Measurements from ENCODE around the gene CFP. TPM values are rescaled to one million over a fixed set of nuclear protein-coding genes. Genes with fewer than 3 reads are reported as not detected.

The CFP gene
- total RNA-seq, 2 experiments from 2014 or later, result 2.7 to 4.0 TPM

DNA sequence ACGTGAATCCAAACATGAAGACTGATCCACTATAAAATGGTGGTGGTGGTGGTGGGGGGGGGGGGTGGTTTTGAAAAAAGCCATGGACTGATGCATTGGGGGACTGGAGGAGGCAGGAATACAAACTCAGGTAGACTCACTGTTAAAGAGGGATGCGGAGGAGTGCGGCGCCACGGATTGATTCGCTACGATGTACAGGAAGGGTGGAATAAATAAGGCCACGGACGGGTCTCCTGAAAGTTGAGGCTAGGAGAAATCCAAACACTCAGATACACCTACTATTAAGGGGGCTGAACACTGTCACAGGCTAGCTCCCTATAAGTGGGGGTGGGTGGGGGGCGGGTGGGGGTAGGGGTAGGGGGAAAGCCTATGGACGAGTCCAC is 20.0 kb upstream of the CFP start:
- DNase-seq (no peak), ATAC-seq (no peak)
- Mint-ChIP-seq H3K9me3 (ENCODE audit: low read depth) (no peaks in the 10 kb centered on the region), H3K36me3 (peaks cover 44% of the 10 kb centered on the region), H3K4me3 (peak overlapping the region; percentile 87), H3K4me1 (peaks cover 47% of the 10 kb centered on the region), H3K27me3 (no peaks in the 10 kb centered on the region), H3K27ac (peak overlapping the region; percentile 92)
- CTCF ChIA-PET, result no interaction called here

- no peak for ATAC-seq
- peaks cover 43% of the 10 kb centered on the region for H3K36me3 Mint-ChIP-seq
- H3K4me3 Mint-ChIP-seq, result peak overlapping the region; percentile 87
- no peaks in the 10 kb centered on the region for H3K9me3 Mint-ChIP-seq (ENCODE audit: low read depth)
- no peak for DNase-seq
- H3K27me3 Mint-ChIP-seq, result no peaks in the 10 kb centered on the region
- peak overlapping the region; percentile 92 for H3K27ac Mint-ChIP-seq
- peaks cover 52% of the 10 kb centered on the region for H3K4me1 Mint-ChIP-seq
- CTCF ChIA-PET, result no interaction called here
Measured at GRCh38 chrX:47649271-47649670, 19.5 kb upstream of the CFP start.

DNA sequence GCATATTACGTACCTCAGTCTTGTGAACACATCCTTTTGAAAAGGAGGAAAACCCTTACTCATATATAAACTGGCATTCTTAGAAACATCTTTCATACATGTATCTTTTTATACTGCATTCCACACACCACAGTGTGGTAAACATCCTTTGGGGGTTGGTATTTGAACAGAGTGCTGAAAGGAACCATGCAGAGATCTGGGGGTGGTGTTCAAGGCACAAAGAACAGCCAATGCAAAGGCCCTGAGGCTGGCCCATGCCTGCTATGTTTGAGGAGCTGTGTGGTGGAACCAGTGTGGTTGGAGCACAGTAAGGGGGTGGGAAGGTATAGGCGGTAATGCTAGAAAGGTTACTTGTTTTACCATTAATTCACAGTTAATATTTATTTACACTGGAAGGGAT is 18.6 kb upstream of the CFP start:
- CTCF ChIA-PET, result interaction anchor here (0.6 kb wide), 1 partner anchor 87 kb away, joined by 3 read pairs; no protein-coding TSS in a partner anchor
- DNase-seq (no peak), ATAC-seq (no peak)
- Mint-ChIP-seq H3K9me3 (ENCODE audit: low read depth) (no peaks in the 10 kb centered on the region), H3K4me1 (peaks cover 53% of the 10 kb centered on the region), H3K36me3 (peaks cover 42% of the 10 kb centered on the region), H3K4me3 (peak overlapping the region; percentile 87), H3K27ac (peak overlapping the region; percentile 92), H3K27me3 (no peaks in the 10 kb centered on the region)

DNA sequence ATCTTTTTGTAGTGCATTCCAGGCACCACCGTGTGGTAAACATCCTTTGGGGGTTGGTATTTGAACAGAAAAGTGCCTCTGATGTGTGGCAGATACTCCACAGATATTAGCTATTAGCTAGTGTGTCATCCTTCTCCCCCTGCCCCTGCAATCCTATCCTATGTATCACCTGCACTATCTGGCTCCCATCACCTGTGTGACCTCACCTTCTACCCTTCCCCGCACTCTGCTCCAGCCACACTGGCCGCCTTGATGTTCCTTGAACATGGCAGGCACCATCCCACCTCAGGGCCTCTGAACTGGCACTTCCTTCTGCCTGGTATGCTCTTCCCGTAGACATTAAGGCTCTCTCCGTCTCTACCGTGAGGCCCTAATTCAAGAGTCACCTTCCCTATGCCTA is 16.9 kb upstream of the CFP start:
- no peak for ATAC-seq
- Mint-ChIP-seq H3K9me3 (ENCODE audit: low read depth) (no peaks in the 10 kb centered on the region), H3K27ac (no peak overlapping the region), H3K27me3 (no peaks in the 10 kb centered on the region), H3K36me3 (peaks cover 33% of the 10 kb centered on the region), H3K4me3 (no peak overlapping the region), H3K4me1 (peaks cover 49% of the 10 kb centered on the region)
- no peak for DNase-seq
- CTCF ChIA-PET, result no interaction called here

DNA sequence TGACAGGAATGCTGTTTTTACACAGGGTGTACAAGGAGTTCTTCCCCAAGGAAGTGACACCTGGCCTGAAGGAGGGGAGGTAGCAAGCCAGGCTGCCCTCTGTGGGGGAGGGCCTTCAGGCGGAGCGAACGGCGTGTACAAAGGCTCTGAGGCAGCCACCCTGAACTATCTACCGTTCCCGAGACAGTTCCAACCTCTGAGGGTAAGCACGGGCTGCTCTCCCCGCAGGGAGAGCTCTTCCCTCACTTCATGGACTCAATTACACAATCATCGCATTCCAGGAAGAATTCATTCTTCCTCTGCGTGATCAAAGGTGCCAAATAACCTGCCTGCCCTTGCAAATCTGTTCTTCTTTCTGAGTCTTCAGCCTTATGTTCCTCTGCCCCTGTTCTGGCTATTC is 15.8 kb upstream of the CFP start:
- Mint-ChIP-seq H3K4me3 (no peak overlapping the region), H3K9me3 (ENCODE audit: low read depth) (no peaks in the 10 kb centered on the region), H3K27ac (no peak overlapping the region), H3K27me3 (no peaks in the 10 kb centered on the region), H3K36me3 (peaks cover 37% of the 10 kb centered on the region), H3K4me1 (peaks cover 39% of the 10 kb centered on the region)
- CTCF ChIA-PET, result no interaction called here
- ATAC-seq (no peak), DNase-seq (no peak)

GRCh38 chrX:47644557-47645091 is 14.9 kb upstream of the CFP start:
- ATAC-seq (no peak), DNase-seq (no peak)
- no peak overlapping the region for H3K27ac Mint-ChIP-seq
- H3K27me3 Mint-ChIP-seq, result no peaks in the 10 kb centered on the region
- H3K4me1 Mint-ChIP-seq, result peaks cover 39% of the 10 kb centered on the region
- CTCF ChIA-PET, result no interaction called here
- H3K4me3 Mint-ChIP-seq, result no peak overlapping the region
- H3K9me3 Mint-ChIP-seq (ENCODE audit: low read depth), result no peaks in the 10 kb centered on the region
- peaks cover 46% of the 10 kb centered on the region for H3K36me3 Mint-ChIP-seq

GRCh38 chrX:47643926-47644325 is 14.2 kb upstream of the CFP start:
- H3K27ac Mint-ChIP-seq, result no peak overlapping the region
- no peak for ATAC-seq

GRCh38 chrX:47638816-47639215 is 9.1 kb upstream of the CFP start:
- peaks cover 48% of the 10 kb centered on the region for H3K36me3 Mint-ChIP-seq

More at GRCh38 chrX:47643926-47644325, 14.2 kb upstream of the CFP start:
- H3K36me3 Mint-ChIP-seq, result peaks cover 47% of the 10 kb centered on the region
- no peaks in the 10 kb centered on the region for H3K9me3 Mint-ChIP-seq (ENCODE audit: low read depth)
- CTCF ChIA-PET, result no interaction called here
- DNase-seq, result no peak
- no peak overlapping the region for H3K4me3 Mint-ChIP-seq
- peaks cover 34% of the 10 kb centered on the region for H3K4me1 Mint-ChIP-seq
- no peaks in the 10 kb centered on the region for H3K27me3 Mint-ChIP-seq

DNA sequence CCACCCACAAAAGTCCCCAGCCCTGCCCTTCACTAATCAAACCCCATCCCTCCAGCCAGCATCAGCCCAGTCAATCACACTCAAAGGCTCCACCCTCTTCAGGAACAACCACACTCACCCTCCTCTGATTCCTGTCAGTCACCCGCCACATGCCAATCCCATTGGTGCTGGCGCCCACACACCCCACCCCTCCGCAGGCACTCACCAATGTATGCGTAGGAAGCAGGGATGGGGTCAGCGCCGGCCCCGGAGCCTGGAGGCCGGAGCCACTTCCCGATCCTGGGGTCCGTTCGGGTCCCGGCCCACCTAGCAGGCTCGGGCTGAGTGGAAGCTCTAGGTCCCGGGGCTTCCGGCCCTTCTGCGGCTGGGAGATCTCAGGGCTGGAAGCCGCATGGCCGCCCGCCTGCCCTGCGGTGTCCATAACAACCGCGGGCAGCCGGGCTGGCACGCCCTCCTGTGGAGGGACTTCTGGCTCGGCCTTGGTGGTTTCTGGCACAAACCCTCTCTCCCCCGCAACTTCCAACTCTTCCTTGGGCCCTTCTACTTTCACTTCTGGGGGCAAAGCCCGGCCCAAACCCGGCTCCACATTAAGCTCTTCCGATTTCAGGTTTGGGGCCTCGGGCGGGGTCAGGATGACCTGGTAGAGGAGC is 7.9 kb upstream of the CFP start:
- H3K4me1 Mint-ChIP-seq, result peaks cover 7% of the 10 kb centered on the region
- CTCF ChIA-PET, result no interaction called here
- no peaks in the 10 kb centered on the region for H3K9me3 Mint-ChIP-seq (ENCODE audit: low read depth)
- ATAC-seq (no peak), DNase-seq (no peak)
- H3K36me3 Mint-ChIP-seq, result peaks cover 45% of the 10 kb centered on the region
- H3K4me3 Mint-ChIP-seq, result no peak overlapping the region
- H3K27me3 Mint-ChIP-seq, result no peaks in the 10 kb centered on the region
- H3K27ac Mint-ChIP-seq, result no peak overlapping the region

More at GRCh38 chrX:47638816-47639215, 9.1 kb upstream of the CFP start:
- ATAC-seq, result no peak
- H3K27ac Mint-ChIP-seq, result no peak overlapping the region
- CTCF ChIA-PET, result no interaction called here
- no peak overlapping the region for H3K4me3 Mint-ChIP-seq
- no peaks in the 10 kb centered on the region for H3K9me3 Mint-ChIP-seq (ENCODE audit: low read depth)
- H3K27me3 Mint-ChIP-seq, result no peaks in the 10 kb centered on the region
- DNase-seq, result no peak
- H3K4me1 Mint-ChIP-seq, result peaks cover 7% of the 10 kb centered on the region

- Mint-ChIP-seq H3K27me3 (no peaks in the 10 kb centered on the region), H3K36me3 (peaks cover 29% of the 10 kb centered on the region), H3K9me3 (ENCODE audit: low read depth) (no peaks in the 10 kb centered on the region), H3K4me3 (no peak overlapping the region), H3K4me1 (peaks cover 11% of the 10 kb centered on the region), H3K27ac (no peak overlapping the region)
- peak; percentile 60 for ATAC-seq
- CTCF ChIA-PET, result interaction anchor here (0.8 kb wide), 1 partner anchor 53 kb away, joined by 3 read pairs; no protein-coding TSS in a partner anchor
- peak; percentile 46 for DNase-seq
Measured at GRCh38 chrX:47634871-47635575, 5.3 kb upstream of the CFP start.

GRCh38 chrX:47633689-47634590 is 4.2 kb upstream of the CFP start:
- Mint-ChIP-seq H3K36me3 (peaks cover 18% of the 10 kb centered on the region), H3K4me3 (no peak overlapping the region)
- no peak for ATAC-seq

DNA sequence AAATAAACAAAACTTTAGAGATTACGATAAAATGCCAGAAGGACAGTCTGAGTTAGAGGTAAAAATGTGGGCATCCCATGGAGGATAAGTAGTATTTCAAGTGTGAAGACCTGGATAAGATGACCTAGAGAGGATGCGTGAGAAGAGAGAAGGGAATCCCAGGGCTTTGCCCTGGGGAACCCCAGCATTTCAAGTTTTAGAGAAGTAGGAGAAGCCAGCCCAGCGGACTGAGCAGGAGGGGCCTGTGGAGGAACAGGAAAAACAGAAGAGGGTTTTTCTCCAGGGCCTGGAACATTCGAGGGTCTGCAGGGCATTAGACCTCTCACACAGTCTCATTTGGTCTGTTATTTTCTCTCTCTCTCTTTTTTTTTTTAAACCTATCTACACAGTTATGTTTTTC is 2.9 kb upstream of the CFP start:
- H3K27ac Mint-ChIP-seq, result no peak overlapping the region
- ATAC-seq (no peak), DNase-seq (no peak)
- CTCF ChIA-PET, result no interaction called here
- H3K9me3 Mint-ChIP-seq (ENCODE audit: low read depth), result no peaks in the 10 kb centered on the region
- H3K4me1 Mint-ChIP-seq, result peaks cover 20% of the 10 kb centered on the region
- peaks cover 11% of the 10 kb centered on the region for H3K36me3 Mint-ChIP-seq
- no peak overlapping the region for H3K4me3 Mint-ChIP-seq
- no peaks in the 10 kb centered on the region for H3K27me3 Mint-ChIP-seq

More at GRCh38 chrX:47633689-47634590, 4.2 kb upstream of the CFP start:
- Mint-ChIP-seq H3K4me1 (peaks cover 19% of the 10 kb centered on the region), H3K27ac (no peak overlapping the region), H3K27me3 (no peaks in the 10 kb centered on the region), H3K9me3 (ENCODE audit: low read depth) (no peaks in the 10 kb centered on the region)
- CTCF ChIA-PET, result interaction anchor here (0.8 kb wide), 1 partner anchor 52 kb away, joined by 3 read pairs; no protein-coding TSS in a partner anchor
- DNase-seq, result no peak

- Mint-ChIP-seq H3K36me3 (peaks cover 4% of the 10 kb centered on the region), H3K4me3 (no peak overlapping the region), H3K4me1 (peaks cover 17% of the 10 kb centered on the region), H3K27ac (no peak overlapping the region), H3K27me3 (no peaks in the 10 kb centered on the region), H3K9me3 (ENCODE audit: low read depth) (no peaks in the 10 kb centered on the region)
- CTCF ChIA-PET, result no interaction called here
- DNase-seq, result no peak
- ATAC-seq, result no peak
Measured at GRCh38 chrX:47631676-47632075, 1.9 kb upstream of the CFP start.
